GM12878 (cell line): Measurements from ENCODE around the gene CSRP3.

ENCODE experiments used
- DPF2 ChIP-seq: fragments of 450-650 bp; IDR thresholded peaks from 2 replicates; pipeline ENCODE4 v1.6.1; 2017; ENCODE audit warnings: mild to moderate bottlenecking
- EP300 ChIP-seq, 2 experiments: fragments of 150-350 bp in 1 of 2; IDR thresholded peaks; 2 replicates each; pipeline ENCODE4 v1.6.1; 2011 to 2012; ENCODE audit warnings: low read depth in 2 of 2, low read length in 2 of 2, borderline replicate concordance in 1 of 2, improper control_type of control experiment in 1 of 2, inconsistent platforms in 1 of 2; ENCODE audit not compliant: control insufficient read depth in 1 of 2
- KAT2A ChIP-seq: conservative IDR thresholded peaks from 2 replicates; pipeline ENCODE4 v1.6.1; 2011; ENCODE audit warnings: low read depth, low read length; ENCODE audit not compliant: control insufficient read depth
- MYC ChIP-seq: IDR thresholded peaks from 2 replicates; pipeline ENCODE4 v1.6.1; 2011; ENCODE audit warnings: mild to moderate bottlenecking, low read length, moderate library complexity, inconsistent platforms; ENCODE audit not compliant: insufficient read depth, insufficient replicate concordance, insufficient read length, severe bottlenecking
- NR2C2 ChIP-seq: IDR thresholded peaks from 2 replicates; pipeline ENCODE4 v1.6.1; 2011; ENCODE audit warnings: borderline replicate concordance, low read depth; ENCODE audit not compliant: control insufficient read depth, insufficient read length
- PAX8 ChIP-seq: fragments of 450-650 bp; IDR thresholded peaks from 2 replicates; pipeline ENCODE4 v1.6.1; 2017; ENCODE audit warnings: mild to moderate bottlenecking, moderate library complexity
- POLR2A ChIP-seq: IDR thresholded peaks from 2 replicates; pipeline ENCODE4 v1.6.1; 2011; ENCODE audit warnings: low read depth, mild to moderate bottlenecking, low read length
- RUNX3 ChIP-seq: IDR thresholded peaks from 2 replicates; pipeline ENCODE4 v1.6.1; 2012; ENCODE audit warnings: low read length, inconsistent platforms
- TAF1 ChIP-seq: IDR thresholded peaks from 2 replicates; pipeline ENCODE4 v1.6.1; 2011; ENCODE audit warnings: mild to moderate bottlenecking, low read depth, low read length, borderline replicate concordance
- TCF12 ChIP-seq: IDR thresholded peaks from 2 replicates; pipeline ENCODE4 v1.6.1; 2011; ENCODE audit warnings: low read depth, mild to moderate bottlenecking, low read length
- TF ChIP-seq, protein P1 (sequence below), 3 experiments: IDR thresholded peaks in 2 of 3; conservative IDR thresholded peaks in 1 of 3; 2 replicates each; pipeline ENCODE4 v1.5.1; 2011; ENCODE audit warnings: low read depth in 3 of 3, low read length in 3 of 3, mild to moderate bottlenecking in 3 of 3, control low read depth in 2 of 3, moderate library complexity in 2 of 3, inconsistent platforms in 1 of 3, mixed read lengths in 1 of 3; ENCODE audit not compliant: control insufficient read depth in 2 of 3, insufficient read depth in 1 of 3; ENCODE audit errors: extremely low read depth in 1 of 3
- TF ChIP-seq, protein P2 (sequence below): fragments of 450-650 bp; IDR thresholded peaks from 2 replicates; pipeline ENCODE4 v1.6.1; 2016; ENCODE audit warnings: mild to moderate bottlenecking

DNA sequence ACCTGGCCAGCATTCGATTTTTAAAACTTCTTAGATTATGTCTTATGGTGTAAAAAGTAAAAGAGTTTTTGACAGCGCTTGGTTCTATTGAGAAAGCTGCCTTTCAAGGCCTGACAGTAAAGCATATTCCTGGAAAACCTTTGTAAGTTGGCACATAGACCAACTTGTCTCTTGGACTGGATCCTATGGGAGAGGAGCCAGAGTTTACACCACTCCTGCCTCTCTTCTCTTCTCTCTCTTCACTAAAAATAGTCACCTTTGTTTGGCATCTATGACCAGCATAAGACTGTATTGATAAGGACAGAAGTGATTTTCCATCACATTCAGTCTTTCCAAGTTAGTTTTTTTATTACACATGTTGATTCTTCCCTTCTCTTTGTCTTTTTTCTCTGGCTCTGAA lies 33.7 kb downstream of the CSRP3 start:
- TF ChIP-seq POLR2A (no peak), NR2C2 (no peak), TAF1 (no peak), TCF12 (no peak), RUNX3 (no peak), DPF2 (no peak), MYC (no peak), EP300 (IDR thresholded peaks at IDR 0.05; ENCODE audit: borderline replicate concordance in 1 of 2, control insufficient read depth in 1 of 2, low read depth in 2 of 2, low read length in 2 of 2) (no peak), PAX8 (no peak), KAT2A (no peak)
- TF ChIP-seq, protein P1, sequence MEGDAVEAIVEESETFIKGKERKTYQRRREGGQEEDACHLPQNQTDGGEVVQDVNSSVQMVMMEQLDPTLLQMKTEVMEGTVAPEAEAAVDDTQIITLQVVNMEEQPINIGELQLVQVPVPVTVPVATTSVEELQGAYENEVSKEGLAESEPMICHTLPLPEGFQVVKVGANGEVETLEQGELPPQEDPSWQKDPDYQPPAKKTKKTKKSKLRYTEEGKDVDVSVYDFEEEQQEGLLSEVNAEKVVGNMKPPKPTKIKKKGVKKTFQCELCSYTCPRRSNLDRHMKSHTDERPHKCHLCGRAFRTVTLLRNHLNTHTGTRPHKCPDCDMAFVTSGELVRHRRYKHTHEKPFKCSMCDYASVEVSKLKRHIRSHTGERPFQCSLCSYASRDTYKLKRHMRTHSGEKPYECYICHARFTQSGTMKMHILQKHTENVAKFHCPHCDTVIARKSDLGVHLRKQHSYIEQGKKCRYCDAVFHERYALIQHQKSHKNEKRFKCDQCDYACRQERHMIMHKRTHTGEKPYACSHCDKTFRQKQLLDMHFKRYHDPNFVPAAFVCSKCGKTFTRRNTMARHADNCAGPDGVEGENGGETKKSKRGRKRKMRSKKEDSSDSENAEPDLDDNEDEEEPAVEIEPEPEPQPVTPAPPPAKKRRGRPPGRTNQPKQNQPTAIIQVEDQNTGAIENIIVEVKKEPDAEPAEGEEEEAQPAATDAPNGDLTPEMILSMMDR (IDR thresholded peaks at IDR 0.05 in 2 of 3, conservative IDR thresholded peaks at IDR 0.05 in 1 of 3; ENCODE audit: control insufficient read depth in 2 of 3, extremely low read depth in 1 of 3, insufficient read depth in 1 of 3, low read depth in 3 of 3, low read length in 3 of 3): no peak
- TF ChIP-seq, protein P2, sequence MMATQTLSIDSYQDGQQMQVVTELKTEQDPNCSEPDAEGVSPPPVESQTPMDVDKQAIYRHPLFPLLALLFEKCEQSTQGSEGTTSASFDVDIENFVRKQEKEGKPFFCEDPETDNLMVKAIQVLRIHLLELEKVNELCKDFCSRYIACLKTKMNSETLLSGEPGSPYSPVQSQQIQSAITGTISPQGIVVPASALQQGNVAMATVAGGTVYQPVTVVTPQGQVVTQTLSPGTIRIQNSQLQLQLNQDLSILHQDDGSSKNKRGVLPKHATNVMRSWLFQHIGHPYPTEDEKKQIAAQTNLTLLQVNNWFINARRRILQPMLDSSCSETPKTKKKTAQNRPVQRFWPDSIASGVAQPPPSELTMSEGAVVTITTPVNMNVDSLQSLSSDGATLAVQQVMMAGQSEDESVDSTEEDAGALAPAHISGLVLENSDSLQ: no peak
